ENCODE data around the gene FREM1.
"Not testable (repeated sequence)": the region's sequence is repeated elsewhere in the genome, so short reads cannot be mapped to it uniquely, and the experiment has no call there.

Gene FREM1, protein sequence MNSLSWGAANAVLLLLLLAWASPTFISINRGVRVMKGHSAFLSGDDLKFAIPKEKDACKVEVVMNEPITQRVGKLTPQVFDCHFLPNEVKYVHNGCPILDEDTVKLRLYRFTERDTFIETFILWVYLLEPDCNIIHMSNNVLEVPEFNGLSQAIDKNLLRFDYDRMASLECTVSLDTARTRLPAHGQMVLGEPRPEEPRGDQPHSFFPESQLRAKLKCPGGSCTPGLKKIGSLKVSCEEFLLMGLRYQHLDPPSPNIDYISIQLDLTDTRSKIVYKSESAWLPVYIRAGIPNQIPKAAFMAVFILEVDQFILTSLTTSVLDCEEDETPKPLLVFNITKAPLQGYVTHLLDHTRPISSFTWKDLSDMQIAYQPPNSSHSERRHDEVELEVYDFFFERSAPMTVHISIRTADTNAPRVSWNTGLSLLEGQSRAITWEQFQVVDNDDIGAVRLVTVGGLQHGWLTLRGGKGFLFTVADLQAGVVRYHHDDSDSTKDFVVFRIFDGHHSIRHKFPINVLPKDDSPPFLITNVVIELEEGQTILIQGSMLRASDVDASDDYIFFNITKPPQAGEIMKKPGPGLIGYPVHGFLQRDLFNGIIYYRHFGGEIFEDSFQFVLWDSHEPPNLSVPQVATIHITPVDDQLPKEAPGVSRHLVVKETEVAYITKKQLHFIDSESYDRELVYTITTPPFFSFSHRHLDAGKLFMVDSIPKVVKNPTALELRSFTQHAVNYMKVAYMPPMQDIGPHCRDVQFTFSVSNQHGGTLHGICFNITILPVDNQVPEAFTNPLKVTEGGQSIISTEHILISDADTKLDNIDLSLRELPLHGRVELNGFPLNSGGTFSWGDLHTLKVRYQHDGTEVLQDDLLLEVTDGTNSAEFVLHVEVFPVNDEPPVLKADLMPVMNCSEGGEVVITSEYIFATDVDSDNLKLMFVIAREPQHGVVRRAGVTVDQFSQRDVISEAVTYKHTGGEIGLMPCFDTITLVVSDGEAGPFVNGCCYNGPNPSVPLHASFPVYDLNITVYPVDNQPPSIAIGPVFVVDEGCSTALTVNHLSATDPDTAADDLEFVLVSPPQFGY (N-terminal part only)

DNA sequence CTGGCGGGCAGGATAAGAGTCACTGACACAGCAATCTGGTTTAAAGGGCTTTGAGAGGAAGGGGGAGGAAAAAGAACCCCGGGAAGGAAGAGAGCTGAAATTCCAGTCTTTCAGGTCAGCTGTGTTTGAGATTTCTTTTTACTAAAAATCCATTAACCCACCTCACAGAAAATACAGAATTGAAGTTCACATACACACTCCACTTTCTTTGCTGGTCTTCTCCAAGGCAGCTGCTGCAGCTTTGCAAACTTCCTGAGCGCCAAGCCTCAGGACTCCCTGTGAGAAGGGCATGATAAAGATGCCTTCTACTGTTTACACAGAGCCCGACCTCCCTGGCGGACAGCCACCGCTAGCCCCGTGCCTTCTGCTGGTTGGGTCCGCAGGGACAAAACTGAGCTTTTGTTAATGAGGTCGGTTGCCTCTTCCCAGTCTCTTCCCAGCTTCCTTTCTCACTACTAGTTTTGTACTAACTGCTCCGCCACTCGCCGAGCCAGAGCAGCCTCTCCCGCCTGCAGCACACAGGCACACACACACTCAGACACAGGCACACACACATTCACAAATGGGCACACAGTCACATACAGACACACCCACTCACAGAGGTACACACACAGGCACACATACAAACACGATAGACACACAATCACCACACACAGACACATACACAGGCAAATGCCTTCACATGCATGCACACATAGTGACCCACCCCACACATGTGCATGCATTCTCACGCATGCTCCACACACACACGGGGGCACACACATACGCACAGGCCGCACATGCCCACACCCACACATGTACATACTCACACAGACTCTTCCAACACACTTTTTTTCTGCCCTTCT is at the start of gene FREM1:
TSS of gene FREM1 (minus strand) at position 468 of the 845 bp plus-strand sequence. CDS start 41,451 bp downstream, outside the sequence.
- DNase-seq, result peak; percentile 27

GRCh38 chr9:14958989-14959388 is 48.8 kb upstream of the FREM1 start:
- DNase-seq, result no peak

DNA sequence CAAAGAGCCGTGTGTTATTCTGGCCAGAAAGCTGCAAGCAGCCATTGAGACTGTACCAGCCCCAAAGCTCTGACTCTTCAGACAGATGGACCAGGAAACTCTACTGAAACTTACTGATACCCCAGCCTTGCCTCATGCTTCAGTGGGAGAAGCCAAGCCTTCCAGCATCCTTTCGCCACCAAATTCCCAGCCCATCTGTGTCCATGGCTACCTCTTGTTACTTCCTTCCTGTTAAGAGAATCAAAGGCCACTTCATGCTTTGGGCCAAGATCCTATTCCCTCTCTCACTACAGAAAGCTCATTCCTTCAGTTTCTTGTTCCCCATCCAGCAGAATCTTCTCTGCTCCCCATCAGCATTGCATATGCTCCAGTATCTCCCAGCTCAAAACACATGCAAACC is 46.9 kb upstream of the FREM1 start:
- DNase-seq, result no peak

DNA sequence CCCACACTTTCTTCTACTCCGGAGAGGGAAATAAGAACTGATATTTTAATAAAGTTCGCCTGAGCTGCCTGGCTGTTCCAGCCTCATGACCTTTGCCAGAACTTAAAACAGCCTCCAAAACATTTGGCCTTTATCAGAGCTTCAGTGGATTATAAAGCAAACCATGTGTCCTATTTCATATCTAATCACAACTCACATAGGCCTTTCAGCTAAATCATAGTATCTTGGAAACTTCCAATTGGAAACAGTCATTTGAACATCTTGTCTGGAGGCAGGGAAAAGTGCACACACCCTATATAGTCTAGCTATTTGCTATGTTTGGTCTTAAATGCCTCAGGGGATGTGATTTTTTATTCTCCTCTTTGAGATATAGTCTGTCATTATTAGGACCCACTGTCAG is 46.0 kb upstream of the FREM1 start:
- DNase-seq, result no peak

DNA sequence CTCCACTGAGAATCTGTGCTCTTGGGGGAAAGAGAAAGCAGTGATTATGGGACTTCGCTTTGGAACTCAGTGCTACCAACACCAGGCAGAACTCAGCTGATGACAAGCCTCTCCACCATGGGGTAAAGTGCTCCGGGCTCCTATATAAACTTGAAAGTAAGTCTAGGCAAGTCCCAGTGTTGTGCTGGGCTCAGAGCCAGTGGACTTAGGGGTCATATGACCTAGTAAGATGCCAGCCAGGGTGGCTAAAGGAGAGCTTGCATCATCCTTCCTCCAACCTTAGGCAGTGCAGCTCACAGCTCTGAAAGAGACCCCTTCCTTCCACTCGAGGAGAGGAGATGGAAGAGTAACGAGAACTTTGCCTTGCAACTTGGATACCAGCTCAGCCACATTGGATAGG is 35.1 kb upstream of the FREM1 start:
- no peak for DNase-seq

GRCh38 chr9:14941501-14942405 is 31.5 kb upstream of the FREM1 start:
- DNase-seq, result no peak

GRCh38 chr9:14939378-14939777 is 29.1 kb upstream of the FREM1 start:
- no peak for DNase-seq

GRCh38 chr9:14937216-14937615 is 27.0 kb upstream of the FREM1 start:
- DNase-seq, result no peak

DNA sequence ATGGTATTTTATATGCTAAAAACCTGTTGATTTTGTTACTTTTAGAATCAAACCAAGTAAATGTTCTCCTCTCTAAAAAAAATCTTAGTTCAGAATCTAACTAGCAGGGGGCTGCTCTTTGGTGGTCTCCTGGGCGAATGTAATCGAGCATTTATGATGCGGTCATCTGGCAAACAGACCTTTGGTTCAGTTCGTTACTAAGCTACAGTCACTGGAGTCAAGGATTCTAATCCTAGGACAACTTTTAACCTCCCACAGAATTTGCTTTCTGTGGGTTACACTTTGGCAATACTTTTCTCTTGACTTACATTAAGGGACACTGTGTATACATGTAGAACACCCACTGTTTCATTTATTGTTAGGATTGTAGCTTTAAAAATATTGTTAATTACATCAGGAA is 26.3 kb upstream of the FREM1 start:
- DNase-seq, result no peak

GRCh38 chr9:14935964-14936363 is 25.7 kb upstream of the FREM1 start:
- DNase-seq, result no peak

DNA sequence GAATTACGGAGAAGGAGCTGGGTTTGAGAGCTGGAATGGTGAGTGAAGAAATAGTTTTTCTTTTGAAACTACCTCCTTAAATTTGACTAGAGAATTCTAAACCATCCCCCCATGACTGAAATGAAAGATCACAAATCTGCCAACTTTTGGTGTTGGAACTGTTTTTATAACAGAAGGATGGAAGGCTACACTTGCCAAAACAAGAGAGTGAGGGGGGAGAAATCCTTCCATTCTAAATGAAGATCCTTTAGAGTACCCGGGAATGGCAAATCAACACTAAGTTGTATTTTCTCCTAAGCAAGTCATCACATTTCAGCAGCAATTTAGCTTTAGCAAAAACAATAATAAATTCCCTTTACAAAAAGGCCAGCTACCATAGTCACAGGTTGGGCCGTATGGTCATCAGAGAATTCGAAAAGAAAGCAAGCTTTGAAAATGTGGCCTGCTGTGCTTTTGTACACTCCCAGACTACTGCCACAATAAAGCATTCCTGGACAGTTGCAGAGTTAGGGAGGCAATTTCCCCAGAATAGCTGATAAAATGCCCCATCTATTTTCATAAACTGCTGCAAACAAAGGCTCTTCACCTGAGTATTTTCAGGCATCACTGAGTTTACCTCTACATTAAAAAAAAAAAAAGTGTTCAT is 25.0 kb upstream of the FREM1 start:
- DNase-seq, result no peak

DNA sequence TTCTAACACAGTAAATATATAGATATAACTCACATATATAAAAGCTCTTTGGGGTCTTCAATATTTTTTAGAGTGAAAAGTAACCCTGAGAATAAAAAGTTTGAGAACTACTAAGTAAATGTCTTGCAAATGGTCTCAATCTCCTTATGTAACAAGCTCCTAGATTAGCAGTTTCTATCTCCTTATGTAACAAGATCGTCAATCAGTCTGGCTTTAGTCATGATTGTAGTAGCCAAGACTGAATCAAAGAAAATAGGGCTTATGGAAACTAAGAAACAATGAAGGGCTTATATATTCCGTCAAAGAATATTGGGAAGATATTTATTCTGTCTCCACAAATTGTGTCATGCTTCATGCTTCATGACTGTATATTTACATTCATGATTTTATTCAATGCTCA is 22.4 kb upstream of the FREM1 start:
- DNase-seq, result no peak

DNA sequence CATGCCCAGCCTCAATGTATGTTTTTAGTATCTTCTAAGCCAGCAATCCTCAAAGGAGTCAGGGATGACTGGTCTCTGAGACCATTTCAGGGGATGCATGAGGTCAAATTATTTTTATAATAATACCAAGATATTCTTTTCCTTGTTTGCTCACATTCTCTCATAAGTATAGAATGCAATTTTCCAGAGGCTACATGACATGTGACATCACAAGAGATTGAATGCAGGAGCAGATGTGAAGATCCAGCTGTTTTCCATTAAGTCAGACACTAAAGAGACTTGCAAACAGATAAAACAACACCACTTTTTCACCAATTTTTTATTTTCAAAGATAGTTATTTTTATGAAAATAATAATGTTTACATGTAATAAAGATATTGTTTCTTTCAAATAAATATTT is 22.0 kb upstream of the FREM1 start:
- no peak for DNase-seq

DNA sequence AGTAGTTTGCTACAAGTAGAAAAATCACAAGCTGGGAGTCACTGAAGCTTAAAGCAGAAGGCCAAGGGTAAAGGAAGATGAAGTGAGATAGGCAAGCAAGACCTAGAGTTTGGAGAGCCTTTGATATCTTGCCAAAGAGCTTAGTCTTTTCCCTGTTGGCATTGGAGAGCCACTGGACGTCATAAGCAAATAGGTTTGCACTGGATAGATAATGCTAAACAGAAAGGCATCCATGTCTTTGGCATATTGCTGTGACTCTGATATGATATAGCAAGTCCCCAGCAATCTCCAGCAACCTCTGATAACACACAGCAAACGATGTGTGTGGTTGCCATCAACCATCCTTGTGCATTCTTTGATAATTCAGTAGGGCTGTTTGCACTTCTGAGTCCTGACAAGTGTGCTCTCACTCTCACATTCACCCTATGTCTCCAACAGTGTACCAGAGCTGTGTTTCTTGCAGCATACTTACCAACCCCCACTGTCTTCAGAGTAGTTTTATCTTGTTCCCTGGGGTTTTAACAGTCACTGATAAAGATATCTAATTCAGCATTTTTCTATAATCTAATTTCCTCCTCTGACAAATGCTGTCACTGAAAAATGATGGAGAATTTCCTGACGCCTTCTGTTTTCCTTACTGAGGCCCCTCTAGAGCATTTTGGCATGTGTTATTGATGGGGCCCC is 16.9 kb upstream of the FREM1 start:
- no peak for DNase-seq

DNA sequence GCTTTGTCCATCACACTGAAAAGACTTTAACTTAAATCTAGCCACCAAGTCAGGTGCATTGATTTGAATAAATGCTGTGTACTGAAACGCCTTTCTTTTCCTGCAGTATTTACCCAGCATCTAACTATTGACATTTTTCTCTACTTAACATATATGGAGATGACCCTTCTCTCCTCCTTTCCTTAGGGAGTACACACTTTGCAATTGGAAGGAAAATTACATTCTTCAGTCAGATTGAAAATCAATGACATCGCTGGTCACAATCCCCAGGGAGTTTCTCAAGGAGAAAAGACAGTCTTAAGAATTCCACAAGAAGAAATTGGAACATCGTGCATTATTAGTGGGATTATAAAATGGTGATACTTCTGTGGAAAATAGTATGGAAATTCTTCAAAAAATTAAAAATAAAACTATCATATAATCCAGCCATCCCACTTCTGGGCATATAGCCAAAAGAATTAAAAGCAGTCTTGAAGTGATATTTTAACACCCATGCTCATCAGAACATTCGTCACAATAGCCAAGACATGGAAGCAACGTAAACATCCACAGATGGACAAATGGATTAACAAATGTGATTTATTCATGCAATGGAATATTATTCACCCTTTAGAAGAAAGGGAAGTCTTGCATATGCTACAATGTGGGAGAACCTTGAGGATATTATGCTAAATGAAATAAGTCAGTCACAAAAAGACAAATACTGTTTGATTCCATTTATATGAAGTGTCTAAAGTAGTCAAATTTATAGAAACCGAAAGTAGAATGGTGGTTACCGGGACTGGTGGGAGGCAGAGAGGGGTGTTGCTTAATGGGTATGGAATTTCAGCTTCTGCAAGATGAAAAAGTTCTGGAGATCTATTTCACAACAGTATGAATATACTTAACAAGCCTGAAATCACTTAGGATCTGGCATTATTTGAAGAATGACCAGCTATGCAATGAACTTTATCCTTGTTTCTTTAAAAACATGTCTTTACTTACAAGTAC is 14.3 kb upstream of the FREM1 start:
- no peak for DNase-seq

- DNase-seq, result no peak
Measured at GRCh38 chr9:14923701-14924100, 13.5 kb upstream of the FREM1 start.

DNA sequence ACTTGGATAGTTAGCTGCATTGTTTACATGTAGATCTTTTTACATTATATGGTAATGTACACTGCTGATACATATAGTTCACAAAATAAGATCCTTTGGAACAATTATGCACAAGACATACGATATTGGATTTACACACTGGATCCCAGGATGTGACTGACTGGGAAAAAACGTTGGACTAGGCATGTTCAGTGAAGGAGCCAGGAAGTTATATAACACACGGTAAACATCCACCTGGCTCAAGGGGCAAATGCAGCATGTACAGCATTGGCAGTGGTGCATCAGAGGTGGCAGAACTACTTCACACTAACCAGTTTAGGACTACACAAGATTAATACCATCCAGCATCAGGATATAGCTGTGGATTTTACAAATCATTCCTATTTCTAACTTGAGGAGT is 10.6 kb upstream of the FREM1 start:
- DNase-seq, result not testable (repeated sequence)

GRCh38 chr9:14913366-14913765 is 3.1 kb upstream of the FREM1 start:
- DNase-seq, result no peak

- no peak for DNase-seq
Measured at GRCh38 chr9:14912859-14913258, 2.6 kb upstream of the FREM1 start.

All from NCI-H345 (cell line).